ACC112 (cell line): ENCODE measurements around the gene SMURF2.
"Not testable (repeated sequence)": the region's sequence is repeated elsewhere in the genome, so short reads cannot be mapped to it uniquely, and the experiment has no call there.

ENCODE experiments used
- H2AFZ ChIP-seq: fragments of 200-600 bp; sonication (generic); one replicate; pipeline ENCODE4 v1.6.0; 2017; ENCODE audit warnings: antibody characterized with exemption, low read length; ENCODE audit not compliant: unreplicated experiment
- H3K27ac ChIP-seq: fragments of 200-600 bp; sonication (generic); 2 replicates; pipeline ENCODE4 v1.5.1; 2014; ENCODE audit warnings: low read depth, mild to moderate bottlenecking, antibody characterized with exemption, low read length, moderate library complexity
- H3K27me3 ChIP-seq: fragments of 200-600 bp; sonication (generic); 2 replicates; pipeline ENCODE4 v1.6.1; 2014; ENCODE audit warnings: mild to moderate bottlenecking, antibody characterized with exemption, low read length, moderate library complexity, mixed read lengths; ENCODE audit not compliant: insufficient read depth
- H3K36me3 ChIP-seq: fragments of 200-600 bp; sonication (generic); 2 replicates; pipeline ENCODE4 v1.6.1; 2016; ENCODE audit warnings: mild to moderate bottlenecking, antibody characterized with exemption, low read length, moderate library complexity, mixed read lengths; ENCODE audit not compliant: insufficient read depth
- H3K4me1 ChIP-seq: fragments of 200-600 bp; sonication (generic); one replicate; pipeline ENCODE4 v1.6.1; 2016; ENCODE audit warnings: low read length, mixed read lengths; ENCODE audit not compliant: insufficient read depth, unreplicated experiment, control insufficient read depth
- H3K4me3 ChIP-seq: fragments of 200-600 bp; sonication (generic); 2 replicates; pipeline ENCODE4 v1.5.1; 2014; ENCODE audit warnings: mild to moderate bottlenecking, low read depth, low read length
- H3K79me2 ChIP-seq: fragments of 200-600 bp; sonication (generic); one replicate; pipeline ENCODE4 v1.6.0; 2016; ENCODE audit warnings: low read length; ENCODE audit not compliant: control insufficient read depth, unreplicated experiment, insufficient read depth

Gene SMURF2

DNA sequence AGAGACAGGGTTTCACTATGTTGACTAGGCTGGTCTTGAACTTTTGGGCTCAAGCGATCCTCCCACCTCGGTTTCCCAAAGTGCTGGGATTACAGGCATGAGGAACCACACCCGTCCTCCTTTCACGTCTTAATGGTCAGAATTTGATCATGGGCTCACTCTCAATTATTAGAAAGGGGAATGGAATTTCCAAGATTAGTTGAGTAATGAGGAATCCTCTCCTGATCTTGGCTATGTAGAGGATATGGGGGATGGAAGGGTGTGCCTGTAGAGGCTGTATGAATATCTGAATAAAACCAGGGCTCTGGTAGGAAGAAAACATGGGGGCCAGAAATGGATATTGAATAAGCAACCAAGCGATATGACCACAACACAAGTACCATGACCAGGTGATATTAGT is 25.9 kb upstream of the SMURF2 start:
- H3K36me3 ChIP-seq: no peaks in the 10 kb centered on the region
- no peaks in the 10 kb centered on the region for H3K79me2 ChIP-seq
- H3K27me3 ChIP-seq: no peaks in the 10 kb centered on the region
- H2AFZ ChIP-seq: no peak overlapping the region
- peak overlapping the region; percentile 61 for H3K27ac ChIP-seq
- H3K4me3 ChIP-seq: no peak overlapping the region
- peaks cover 22% of the 10 kb centered on the region for H3K4me1 ChIP-seq

DNA sequence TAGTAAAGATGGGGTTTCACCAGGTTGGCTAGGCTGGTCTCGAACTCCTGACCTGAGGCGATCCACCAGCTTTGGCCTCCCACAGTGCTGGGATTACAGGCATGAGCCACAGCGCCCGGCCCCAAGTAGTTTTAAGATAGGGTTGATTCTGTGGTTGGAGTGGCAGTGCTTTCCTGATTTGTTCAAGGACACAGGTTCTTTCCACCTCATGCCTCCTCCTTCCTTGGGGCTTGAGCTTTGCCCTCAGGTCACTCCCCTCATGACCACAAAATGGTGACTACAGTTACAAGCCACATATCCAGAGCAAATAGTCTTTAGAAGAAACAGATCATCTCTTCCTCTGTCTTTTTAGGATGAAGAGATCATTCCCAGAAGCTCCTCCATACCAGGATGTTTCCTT is 25.3 kb upstream of the SMURF2 start:
- peaks cover 28% of the 10 kb centered on the region for H3K4me1 ChIP-seq
- peak overlapping the region; percentile 61 for H3K27ac ChIP-seq
- no peaks in the 10 kb centered on the region for H3K27me3 ChIP-seq
- H3K79me2 ChIP-seq: no peaks in the 10 kb centered on the region
- H2AFZ ChIP-seq: no peak overlapping the region
- H3K36me3 ChIP-seq: no peaks in the 10 kb centered on the region
- no peak overlapping the region for H3K4me3 ChIP-seq

DNA sequence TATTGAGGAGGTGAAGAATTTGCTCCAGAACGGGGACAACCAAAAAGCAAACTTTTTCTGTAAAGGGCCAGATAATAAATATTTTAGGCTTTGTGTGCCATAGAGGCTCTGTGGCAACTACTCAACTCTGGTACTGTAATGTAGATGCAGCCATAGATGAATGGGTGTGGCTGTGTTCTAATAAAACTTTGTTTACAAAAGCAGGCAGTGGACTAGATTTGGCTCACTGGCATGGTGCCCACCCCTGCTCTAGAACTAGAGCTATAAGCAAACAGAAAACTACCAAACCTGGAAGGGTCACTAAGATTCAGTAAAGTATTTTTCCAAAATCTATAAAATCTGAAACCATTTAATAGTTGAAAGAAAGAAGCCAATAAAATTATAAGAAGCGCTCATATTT is 24.6 kb upstream of the SMURF2 start:
- Histone ChIP-seq H3K4me1 (peaks cover 35% of the 10 kb centered on the region), H2AFZ (no peak overlapping the region), H3K27me3 (no peaks in the 10 kb centered on the region), H3K36me3 (no peaks in the 10 kb centered on the region), H3K79me2 (no peaks in the 10 kb centered on the region), H3K27ac (no peak overlapping the region), H3K4me3 (no peak overlapping the region)

DNA sequence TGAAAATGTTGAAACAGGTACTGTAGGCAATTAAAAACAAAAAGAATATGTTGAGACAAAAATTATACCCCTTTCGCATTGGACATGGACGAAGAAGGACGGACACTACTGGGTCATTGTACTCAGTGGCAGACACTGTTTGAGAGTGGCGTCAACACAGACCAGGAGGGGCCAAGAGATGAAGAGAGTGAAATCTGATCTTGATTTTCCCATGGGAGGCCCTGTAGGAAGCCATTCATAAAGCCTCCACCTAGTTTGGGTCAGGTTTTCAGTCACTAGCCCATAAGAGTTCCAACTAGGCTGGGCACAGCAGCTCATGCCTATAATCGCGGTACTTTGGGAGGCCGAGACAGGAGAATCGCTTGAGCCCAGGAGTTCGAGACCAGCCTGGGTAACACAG is 23.6 kb upstream of the SMURF2 start:
- H3K79me2 ChIP-seq: no peaks in the 10 kb centered on the region
- H3K4me1 ChIP-seq: peaks cover 36% of the 10 kb centered on the region
- no peak overlapping the region for H2AFZ ChIP-seq
- no peak overlapping the region for H3K27ac ChIP-seq
- H3K27me3 ChIP-seq: no peaks in the 10 kb centered on the region
- H3K36me3 ChIP-seq: no peaks in the 10 kb centered on the region
- H3K4me3 ChIP-seq: no peak overlapping the region

DNA sequence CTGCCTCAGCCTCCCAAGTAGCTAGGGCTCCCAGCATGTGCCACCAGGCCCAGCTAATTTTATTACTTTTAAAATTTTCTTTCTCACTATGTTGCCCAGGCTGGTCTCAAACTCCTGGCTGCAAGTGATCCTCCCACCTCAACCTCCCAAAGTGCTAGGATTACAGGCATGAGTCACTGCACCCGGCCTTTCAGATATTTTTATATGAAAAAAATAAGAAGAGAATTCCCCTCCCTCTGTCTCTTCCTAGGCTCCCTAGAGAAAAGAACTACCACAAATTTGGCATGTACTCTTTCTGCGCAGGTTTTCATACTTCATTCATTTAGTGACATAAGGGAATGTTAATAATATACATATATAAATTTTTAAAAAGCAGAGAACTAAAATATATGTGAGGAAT is 21.7 kb upstream of the SMURF2 start:
- Histone ChIP-seq H3K4me3 (no peak overlapping the region), H2AFZ (no peak overlapping the region), H3K36me3 (no peaks in the 10 kb centered on the region), H3K79me2 (no peaks in the 10 kb centered on the region), H3K27me3 (no peaks in the 10 kb centered on the region), H3K4me1 (peaks cover 53% of the 10 kb centered on the region), H3K27ac (peak overlapping the region; percentile 82)

DNA sequence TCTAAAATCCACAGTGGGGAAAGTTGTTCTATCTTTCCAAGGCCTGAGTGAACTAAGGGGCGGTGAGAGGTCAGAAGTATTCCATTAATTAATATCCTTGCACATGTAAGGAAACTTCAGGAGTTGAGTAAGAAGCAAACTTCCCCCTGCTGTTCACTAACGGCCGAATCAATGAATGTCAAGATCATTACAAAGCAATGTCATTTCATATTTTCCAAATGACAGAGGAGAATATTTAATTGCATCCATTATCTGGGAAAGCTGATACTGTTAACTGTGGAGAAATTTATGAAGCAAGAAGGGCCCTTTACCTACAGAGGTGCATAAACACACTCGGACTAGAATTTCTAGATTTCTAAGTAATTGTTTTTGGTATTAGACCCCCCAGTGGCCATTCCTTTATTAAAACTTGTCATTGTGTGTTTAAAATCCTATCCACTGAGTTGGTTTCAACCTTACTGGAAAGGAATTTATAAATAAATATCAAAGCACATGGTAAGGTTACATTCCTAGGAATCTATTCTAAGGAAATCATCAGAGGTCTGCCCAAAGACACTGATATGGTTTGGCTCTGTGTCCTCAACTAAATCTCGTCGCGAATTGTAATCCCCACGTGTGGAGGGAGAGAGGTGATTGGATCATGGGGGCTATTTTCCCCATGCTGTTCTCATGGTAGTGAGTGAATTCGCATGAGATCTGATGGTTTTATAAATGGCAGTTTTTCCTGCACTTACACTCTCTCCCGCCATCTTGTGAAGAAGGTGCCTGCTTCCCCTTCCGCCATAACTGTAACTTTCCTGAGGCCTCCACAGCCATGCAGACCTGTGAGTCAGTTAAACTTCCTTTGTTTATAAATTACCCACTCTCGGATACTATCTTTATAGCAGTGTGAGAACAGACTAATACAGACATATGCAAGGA is 20.4 kb upstream of the SMURF2 start:
- H3K79me2 ChIP-seq: no peaks in the 10 kb centered on the region
- H3K27me3 ChIP-seq: no peaks in the 10 kb centered on the region
- H3K4me3 ChIP-seq: peak overlapping the region; percentile 13; the same call in 1 of the 2 replicates
- no peaks in the 10 kb centered on the region for H3K36me3 ChIP-seq
- H3K27ac ChIP-seq: peak overlapping the region; percentile 82
- H3K4me1 ChIP-seq: peaks cover 50% of the 10 kb centered on the region
- peak overlapping the region; percentile 58 for H2AFZ ChIP-seq

DNA sequence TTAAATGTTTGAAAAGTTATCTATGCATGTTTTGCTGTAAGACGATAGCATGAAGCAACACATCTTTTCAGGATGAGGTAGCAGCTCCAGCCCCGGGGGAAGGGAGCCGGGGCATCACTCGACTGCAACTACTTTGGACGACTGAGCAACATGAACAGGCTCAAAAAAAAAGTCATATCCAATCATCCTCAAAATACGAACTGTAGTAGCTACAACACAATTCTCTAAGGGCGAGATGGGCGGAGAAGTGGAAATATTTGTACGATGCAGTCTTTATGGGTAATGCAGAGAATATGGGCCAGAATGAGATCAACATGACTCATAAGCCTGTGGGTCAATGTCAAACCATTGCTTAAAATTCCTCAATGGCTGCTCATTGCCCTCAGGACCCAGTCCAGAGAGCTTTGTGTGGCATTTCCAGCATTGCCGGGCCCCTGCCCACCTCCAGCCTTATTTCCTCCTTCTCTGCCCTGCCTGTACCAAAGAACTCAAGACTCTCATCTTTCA is 17.7 kb upstream of the SMURF2 start:
- no peaks in the 10 kb centered on the region for H3K79me2 ChIP-seq
- peak overlapping the region; percentile 94 for H3K27ac ChIP-seq
- no peak overlapping the region for H2AFZ ChIP-seq
- no peaks in the 10 kb centered on the region for H3K36me3 ChIP-seq
- H3K4me3 ChIP-seq: peak overlapping the region; percentile 28; the same call in 1 of the 2 replicates
- H3K4me1 ChIP-seq: peaks cover 47% of the 10 kb centered on the region
- no peaks in the 10 kb centered on the region for H3K27me3 ChIP-seq

DNA sequence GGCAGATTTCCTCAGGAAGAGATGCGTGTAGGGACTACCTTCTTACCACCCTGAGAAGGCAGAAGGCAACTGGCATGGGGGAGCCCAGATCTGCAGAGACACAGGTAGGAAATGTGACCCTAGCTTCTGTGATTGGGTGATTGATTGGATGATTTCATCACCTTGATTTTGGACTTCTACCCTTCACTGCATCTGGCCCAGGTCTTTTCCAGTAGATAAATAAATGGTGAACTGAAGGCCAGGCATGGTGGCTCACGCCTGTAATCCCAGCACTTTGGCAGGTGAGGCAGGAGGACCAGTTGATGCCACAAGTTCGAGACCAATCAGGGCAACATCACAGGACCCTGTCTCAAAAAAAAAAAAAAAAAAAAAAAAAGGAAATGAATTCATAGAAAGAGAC is 14.7 kb upstream of the SMURF2 start:
- Histone ChIP-seq H3K27ac (no peak overlapping the region), H3K27me3 (no peaks in the 10 kb centered on the region), H2AFZ (no peak overlapping the region), H3K4me3 (no peak overlapping the region), H3K36me3 (no peaks in the 10 kb centered on the region), H3K79me2 (no peaks in the 10 kb centered on the region), H3K4me1 (peaks cover 35% of the 10 kb centered on the region)

DNA sequence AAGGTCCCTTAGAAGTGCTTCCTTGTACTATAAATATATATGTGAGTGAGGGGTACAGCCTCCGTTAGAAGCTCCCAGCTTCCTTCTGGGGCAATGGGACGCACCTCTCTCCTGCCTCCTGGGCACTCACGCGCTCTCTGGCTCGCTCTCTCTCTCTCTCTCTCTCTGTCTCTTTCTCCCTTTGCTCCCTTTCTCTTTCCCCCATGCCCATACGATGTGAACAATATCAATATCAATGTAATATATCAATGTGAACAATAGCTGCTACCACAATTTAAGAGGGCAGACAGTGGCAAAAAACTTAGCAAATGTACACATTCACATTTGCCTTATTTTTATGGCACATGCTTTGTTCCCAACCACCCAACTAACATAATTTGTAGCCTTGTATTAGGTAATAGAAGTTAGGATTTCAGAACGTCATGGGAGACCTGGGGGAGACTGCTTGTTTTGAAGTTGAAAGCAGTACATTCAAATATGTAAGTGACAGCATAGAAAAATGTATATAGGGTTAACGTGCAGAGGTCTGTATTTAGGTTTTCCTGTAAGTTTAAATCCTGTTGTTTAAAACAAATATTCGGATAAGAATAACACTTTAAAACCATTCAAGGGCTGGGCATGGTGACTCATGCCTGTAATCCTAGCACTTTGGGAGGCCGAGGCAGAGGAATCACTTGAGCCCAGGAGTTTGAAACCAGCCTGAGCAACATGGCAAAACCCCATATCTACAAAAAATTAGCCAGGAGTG is 8.9 kb upstream of the SMURF2 start:
- not testable (repeated sequence) for H3K4me3 ChIP-seq, H3K27me3 ChIP-seq, H3K36me3 ChIP-seq, H2AFZ ChIP-seq, H3K79me2 ChIP-seq
- Histone ChIP-seq H3K4me1 (peaks cover 22% of the 10 kb centered on the region), H3K27ac (peak overlapping the region; percentile 45)

DNA sequence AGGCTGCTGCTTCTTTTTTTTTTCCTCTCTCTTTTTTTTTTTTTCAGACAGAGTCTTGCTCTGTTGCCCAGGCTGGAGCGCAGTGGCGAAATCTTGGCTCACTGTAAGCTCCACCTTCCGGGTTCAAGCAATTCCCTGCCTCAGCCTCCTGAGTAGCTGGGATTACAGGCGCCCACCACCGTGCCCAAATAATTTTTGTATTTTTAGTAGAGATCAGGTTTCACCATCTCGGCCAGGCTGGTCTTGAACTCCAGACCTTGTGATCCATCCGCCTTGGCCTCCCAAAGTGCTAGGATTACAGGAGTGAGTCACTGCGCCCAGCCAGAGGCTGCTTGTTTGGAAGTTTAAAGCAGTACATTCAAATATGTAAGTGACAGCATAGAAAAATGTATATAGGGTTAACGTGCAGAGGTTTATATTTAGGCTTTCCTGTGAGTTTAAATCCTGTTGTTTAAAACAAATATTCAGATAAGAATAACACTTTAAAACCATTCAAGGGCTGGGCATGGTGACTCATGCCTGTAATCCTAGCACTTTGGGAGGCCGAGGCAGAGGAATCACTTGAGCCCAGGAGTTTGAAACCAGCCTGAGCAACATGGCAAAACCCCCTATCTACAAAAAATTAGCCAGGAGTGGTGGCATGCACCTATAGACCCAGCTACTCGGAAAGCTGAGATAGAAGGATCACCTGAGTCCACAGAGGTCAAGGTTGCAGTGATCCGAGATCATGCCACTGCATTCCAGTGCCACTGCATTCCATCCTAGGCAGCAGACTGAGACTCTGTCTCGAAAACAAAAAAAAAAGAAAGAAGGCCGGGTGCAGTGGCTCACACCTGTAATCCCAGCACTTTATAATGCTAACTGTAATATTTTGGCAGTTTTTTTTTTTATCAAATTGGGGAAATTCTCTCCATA is 6.0 kb upstream of the SMURF2 start:
- not testable (repeated sequence) for H2AFZ ChIP-seq, H3K36me3 ChIP-seq, H3K27me3 ChIP-seq, H3K79me2 ChIP-seq, H3K4me3 ChIP-seq
- Histone ChIP-seq H3K4me1 (peaks cover 24% of the 10 kb centered on the region), H3K27ac (peak overlapping the region; percentile 67)
